Suprapubic skin (tissue), 4 donors: Measurements from ENCODE around the gene PRSS33.

Experiments
- EP300 ChIP-seq: sonication (generic); formaldehyde crosslinking; IDR thresholded peaks from one replicate; pipeline ENCODE4 v1.6.1; 2017; ENCODE audit warnings: antibody characterized with exemption
- POLR2A ChIP-seq, 2 donors: fragments of 450-650 bp; IDR thresholded peaks; one replicate each; pipeline ENCODE4 v1.6.1; 2017; ENCODE audit warnings: antibody characterized with exemption in 2 of 2, mild to moderate bottlenecking in 2 of 2, moderate library complexity in 2 of 2
- POLR2AphosphoS5 ChIP-seq, 3 donors: sonication (generic); formaldehyde crosslinking; IDR thresholded peaks; one replicate each; pipeline ENCODE4 v1.6.1; 2017; ENCODE audit warnings: antibody characterized with exemption in 3 of 3
- TF ChIP-seq, protein P1 (sequence below), 2 donors: fragments of 200-600 bp in 1 of 2; fragments of 450-650 bp in 1 of 2; sonication (generic) in 1 of 2; IDR thresholded peaks; one replicate each; pipeline ENCODE4 v1.5.1; 2016 to 2019; ENCODE audit warnings: antibody characterized with exemption in 2 of 2, mild to moderate bottlenecking in 1 of 2, moderate library complexity in 1 of 2

- TF ChIP-seq, protein P1, sequence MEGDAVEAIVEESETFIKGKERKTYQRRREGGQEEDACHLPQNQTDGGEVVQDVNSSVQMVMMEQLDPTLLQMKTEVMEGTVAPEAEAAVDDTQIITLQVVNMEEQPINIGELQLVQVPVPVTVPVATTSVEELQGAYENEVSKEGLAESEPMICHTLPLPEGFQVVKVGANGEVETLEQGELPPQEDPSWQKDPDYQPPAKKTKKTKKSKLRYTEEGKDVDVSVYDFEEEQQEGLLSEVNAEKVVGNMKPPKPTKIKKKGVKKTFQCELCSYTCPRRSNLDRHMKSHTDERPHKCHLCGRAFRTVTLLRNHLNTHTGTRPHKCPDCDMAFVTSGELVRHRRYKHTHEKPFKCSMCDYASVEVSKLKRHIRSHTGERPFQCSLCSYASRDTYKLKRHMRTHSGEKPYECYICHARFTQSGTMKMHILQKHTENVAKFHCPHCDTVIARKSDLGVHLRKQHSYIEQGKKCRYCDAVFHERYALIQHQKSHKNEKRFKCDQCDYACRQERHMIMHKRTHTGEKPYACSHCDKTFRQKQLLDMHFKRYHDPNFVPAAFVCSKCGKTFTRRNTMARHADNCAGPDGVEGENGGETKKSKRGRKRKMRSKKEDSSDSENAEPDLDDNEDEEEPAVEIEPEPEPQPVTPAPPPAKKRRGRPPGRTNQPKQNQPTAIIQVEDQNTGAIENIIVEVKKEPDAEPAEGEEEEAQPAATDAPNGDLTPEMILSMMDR (IDR thresholded peaks at IDR 0.05), result no peak
- TF ChIP-seq EP300, result no peak
- no peak for TF ChIP-seq POLR2AphosphoS5 (IDR thresholded peaks at IDR 0.05)
- no peak for TF ChIP-seq POLR2A (IDR thresholded peaks at IDR 0.05)
Observed at GRCh38 chr16:2769100-2769529, 18.2 kb downstream of the PRSS33 start.
